Activated T-cell treated with anti-CD3 and anti-CD28 coated beads, Interleukin-2, amount 50 U/mL, for 4 hours (primary cell): ENCODE data around the gene PITHD1. TPM values are rescaled to one million over a fixed set of nuclear protein-coding genes. Genes with fewer than 3 reads are reported as not detected.
A peak's percentile ranks its signal among the peaks of the same experiment; 100 is the strongest.
"Not testable (repeated sequence)": the region's sequence is repeated elsewhere in the genome, so short reads cannot be mapped to it uniquely, and the experiment has no call there.

Source experiments
- ATAC-seq, 2 donors: fragments of 200-7000 bp; cut with Tn5 transposase; one replicate each; pipeline ENCODE4 v1.10.0; 2021
- DNase-seq: peaks from one replicate; pipeline ENCODE4 v3.0.0-alpha.2; 2020
- H3K27me3 Mint-ChIP-seq: one replicate; pipeline ENCODE4 v1.8.0; 2021; ENCODE audit warnings: low read depth, mixed read lengths
- H3K36me3 Mint-ChIP-seq: one replicate; pipeline ENCODE4 v1.8.0; 2022; ENCODE audit warnings: mixed read lengths; ENCODE audit not compliant: insufficient read depth
- H3K4me1 Mint-ChIP-seq: one replicate; pipeline ENCODE4 v1.8.0; 2021; ENCODE audit warnings: low read depth, mixed read lengths
- H3K4me3 Mint-ChIP-seq: one replicate; pipeline ENCODE4 v1.8.0; 2021; ENCODE audit warnings: mild to moderate bottlenecking, moderate library complexity, mixed read lengths
- H3K9me3 Mint-ChIP-seq: one replicate; pipeline ENCODE4 v1.8.0; 2021; ENCODE audit warnings: mixed read lengths
- total RNA-seq, 3 donors: library from RNA; stranded (reverse); gene quantifications; one replicate each; pipeline ENCODE4 v1.2.1, GENCODE V29; 2021

PITHD1 gene
- total RNA-seq, 3 donors from 2014 or later = 125 to 128 (median 126) TPM

DNA sequence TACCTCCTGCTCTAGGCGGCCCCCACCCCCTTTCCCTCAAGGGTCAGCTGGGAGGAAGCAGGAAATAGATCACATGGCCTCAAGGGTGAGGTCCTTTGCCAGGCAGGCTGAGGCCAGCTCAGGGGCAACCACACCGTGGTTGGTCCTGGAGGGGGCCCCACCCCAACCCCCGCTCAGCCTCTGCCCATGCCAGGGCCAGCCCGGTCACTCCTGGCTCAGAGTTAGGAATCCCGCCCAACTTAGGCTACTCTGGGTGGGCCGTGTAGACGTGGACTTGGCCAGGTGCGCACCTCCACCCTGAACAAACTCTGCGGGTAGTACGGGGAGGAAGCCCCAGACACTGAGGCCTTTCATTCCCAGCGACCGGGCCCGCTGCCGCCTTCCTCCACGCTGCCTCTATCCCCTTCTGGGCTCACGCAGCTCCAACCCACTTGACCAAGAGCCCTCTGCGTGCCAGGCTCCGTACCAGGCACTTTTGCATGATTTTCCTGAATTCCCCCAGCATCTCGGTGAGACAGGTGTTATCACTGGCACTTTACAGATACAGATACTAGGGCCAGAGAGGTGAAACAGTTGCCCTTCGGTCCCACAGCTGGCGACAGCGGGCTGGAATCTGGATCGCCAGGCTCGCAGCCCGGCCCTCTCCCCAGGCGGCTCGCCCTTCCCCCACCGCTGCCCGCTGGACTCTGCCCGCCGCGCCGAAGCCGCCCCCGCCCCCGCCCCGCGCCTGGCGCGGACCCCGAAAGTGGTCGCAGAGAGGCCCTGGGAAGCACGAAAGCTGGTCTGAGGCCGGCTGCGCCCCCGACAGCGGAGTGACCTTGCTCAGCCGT, 21.6 kb downstream of the PITHD1 start:
- H3K4me3 Mint-ChIP-seq = peak overlapping the region; percentile 91
- ATAC-seq (peak; percentile 3 to 4), DNase-seq (peak; percentile 18)
- peaks cover 16% of the 10 kb centered on the region for H3K4me1 Mint-ChIP-seq
- H3K27me3 Mint-ChIP-seq = no peaks in the 10 kb centered on the region
- H3K36me3 Mint-ChIP-seq = peaks cover 4% of the 10 kb centered on the region
- H3K9me3 Mint-ChIP-seq = no peaks in the 10 kb centered on the region

- ATAC-seq = peak; percentile 90 to 92
- Mint-ChIP-seq H3K36me3 (peaks cover 4% of the 10 kb centered on the region), H3K4me3 (peak within 1 kb of the TSS; percentile 91), H3K4me1 (peaks cover 16% of the 10 kb centered on the region), H3K27me3 (no peaks in the 10 kb centered on the region), H3K9me3 (no peaks in the 10 kb centered on the region)
- DNase-seq = peak; percentile 96
Observed at GRCh38 chr1:23800400-23801337, 22.5 kb downstream of the PITHD1 start, which contains the start of gene GALE. TSS of gene GALE (minus strand) at chr1:23800754. CDS start at chr1:23799007, 1,747 bp downstream.

DNA sequence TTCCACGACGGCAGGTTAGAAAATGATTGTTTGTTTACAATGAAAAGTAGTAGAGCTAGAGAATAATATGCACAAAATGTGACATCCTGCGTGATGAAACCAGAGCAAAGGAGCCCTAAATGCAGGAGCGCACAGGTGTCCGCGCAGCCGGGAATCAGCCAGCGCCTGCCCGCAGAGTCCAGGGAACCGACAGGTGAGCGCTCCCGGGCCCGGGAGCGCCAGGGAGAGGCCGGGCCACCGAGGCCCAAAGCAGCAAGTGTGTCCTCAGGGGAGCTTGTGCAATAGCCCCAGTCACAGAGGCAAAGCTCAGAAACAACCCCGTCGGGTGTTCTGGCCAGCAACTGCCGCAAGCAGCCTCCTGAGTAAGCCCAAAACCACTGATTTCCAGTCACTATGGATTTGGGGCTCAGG, 23.1 kb downstream of the PITHD1 start:
- peak overlapping the region; percentile 91 for H3K4me3 Mint-ChIP-seq
- H3K27me3 Mint-ChIP-seq = no peaks in the 10 kb centered on the region
- H3K36me3 Mint-ChIP-seq = peaks cover 4% of the 10 kb centered on the region
- ATAC-seq = no peak
- no peak for DNase-seq
- H3K9me3 Mint-ChIP-seq = no peaks in the 10 kb centered on the region
- H3K4me1 Mint-ChIP-seq = peaks cover 16% of the 10 kb centered on the region

- H3K27me3 Mint-ChIP-seq = no peaks in the 10 kb centered on the region
- DNase-seq (no peak), ATAC-seq (no peak)
- H3K4me3 Mint-ChIP-seq = peak overlapping the region; percentile 91
- H3K36me3 Mint-ChIP-seq = no peaks in the 10 kb centered on the region
- no peaks in the 10 kb centered on the region for H3K9me3 Mint-ChIP-seq
- peaks cover 16% of the 10 kb centered on the region for H3K4me1 Mint-ChIP-seq
Observed at GRCh38 chr1:23801876-23802275, 23.7 kb downstream of the PITHD1 start.

- peaks cover 16% of the 10 kb centered on the region for H3K4me1 Mint-ChIP-seq
- H3K27me3 Mint-ChIP-seq, H3K36me3 Mint-ChIP-seq, H3K9me3 Mint-ChIP-seq, H3K4me3 Mint-ChIP-seq, ATAC-seq, DNase-seq: not testable (repeated sequence)
Observed at GRCh38 chr1:23802809-23803342, 24.7 kb downstream of the PITHD1 start.

GRCh38 chr1:23803674-23804073, 25.5 kb downstream of the PITHD1 start:
- ATAC-seq (no peak), DNase-seq (no peak)
- Mint-ChIP-seq H3K36me3 (no peaks in the 10 kb centered on the region), H3K4me1 (peaks cover 16% of the 10 kb centered on the region), H3K4me3 (no peak overlapping the region), H3K27me3 (no peaks in the 10 kb centered on the region), H3K9me3 (no peaks in the 10 kb centered on the region)

DNA sequence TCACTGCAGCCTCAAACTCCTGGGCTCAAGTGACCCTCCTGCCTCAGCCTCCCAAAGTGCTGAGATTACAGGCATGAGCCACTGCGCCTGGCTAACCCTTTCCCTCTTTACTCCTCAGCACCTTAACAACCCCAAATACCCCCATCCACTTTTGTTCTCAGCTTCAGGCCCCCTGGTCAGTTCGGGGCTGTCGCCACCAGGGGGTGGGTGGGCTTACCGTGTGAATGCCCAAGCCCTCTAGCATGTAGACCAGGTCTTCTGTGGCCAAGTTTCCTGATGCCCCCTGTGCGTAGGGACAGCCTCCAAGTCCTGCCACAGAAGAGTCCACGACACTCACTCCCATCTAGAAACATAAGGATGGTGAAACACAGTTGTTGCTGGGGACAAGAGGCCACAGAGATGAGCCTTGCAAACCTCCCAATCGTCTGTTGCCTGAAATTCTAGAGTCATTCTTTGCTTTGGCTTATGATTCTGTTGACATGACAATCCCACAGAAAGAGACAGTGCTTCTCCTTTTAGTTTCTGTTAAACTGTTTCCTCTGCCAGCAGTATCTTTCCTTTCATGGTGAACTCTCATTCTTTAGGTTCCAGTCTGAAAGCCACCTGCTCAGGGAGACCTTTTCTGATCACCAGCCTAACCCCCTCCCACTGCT, 26.1 kb downstream of the PITHD1 start:
- no peak for ATAC-seq
- H3K4me3 Mint-ChIP-seq = no peak overlapping the region

GRCh38 chr1:23805025-23805424, 26.8 kb downstream of the PITHD1 start:
- Mint-ChIP-seq H3K4me1 (peaks cover 8% of the 10 kb centered on the region), H3K4me3 (no peak overlapping the region)
- no peak for DNase-seq

More for the DNA sequence above, 26.1 kb downstream of the PITHD1 start:
- H3K4me1 Mint-ChIP-seq = peaks cover 10% of the 10 kb centered on the region
- no peaks in the 10 kb centered on the region for H3K9me3 Mint-ChIP-seq
- no peak for DNase-seq
- H3K36me3 Mint-ChIP-seq = no peaks in the 10 kb centered on the region
- no peaks in the 10 kb centered on the region for H3K27me3 Mint-ChIP-seq

GRCh38 chr1:23806280-23806679, 28.1 kb downstream of the PITHD1 start:
- H3K4me3 Mint-ChIP-seq = no peak overlapping the region
- peaks cover 13% of the 10 kb centered on the region for H3K4me1 Mint-ChIP-seq
- DNase-seq (no peak), ATAC-seq (no peak)
- peaks cover 5% of the 10 kb centered on the region for H3K36me3 Mint-ChIP-seq
- no peaks in the 10 kb centered on the region for H3K27me3 Mint-ChIP-seq
- H3K9me3 Mint-ChIP-seq = no peaks in the 10 kb centered on the region

More at GRCh38 chr1:23805025-23805424, 26.8 kb downstream of the PITHD1 start:
- no peak for ATAC-seq
- Mint-ChIP-seq H3K9me3 (no peaks in the 10 kb centered on the region), H3K27me3 (no peaks in the 10 kb centered on the region), H3K36me3 (no peaks in the 10 kb centered on the region)

DNA sequence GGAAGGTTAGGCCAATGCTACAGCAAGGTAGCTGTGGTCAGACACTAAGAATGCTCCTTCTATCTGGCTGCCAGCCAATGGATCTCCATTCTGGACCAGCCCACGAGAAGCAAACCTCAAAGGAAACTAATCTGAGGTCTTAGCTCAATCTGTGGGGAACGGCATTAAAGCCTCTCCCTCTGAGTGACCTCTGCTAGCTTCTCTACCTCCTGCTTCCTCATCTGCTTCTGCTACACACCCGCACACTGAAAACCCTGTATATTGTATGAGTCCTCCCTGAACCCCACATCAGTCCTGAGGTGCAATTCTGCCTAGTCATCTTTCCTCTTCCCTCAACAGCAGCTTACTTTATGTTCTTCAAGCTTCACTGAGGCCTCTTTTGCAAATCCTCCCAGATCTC, 29.2 kb downstream of the PITHD1 start:
- Mint-ChIP-seq H3K4me3 (no peak overlapping the region), H3K36me3 (peaks cover 10% of the 10 kb centered on the region), H3K4me1 (peaks cover 10% of the 10 kb centered on the region), H3K27me3 (no peaks in the 10 kb centered on the region), H3K9me3 (no peaks in the 10 kb centered on the region)
- ATAC-seq (no peak), DNase-seq (no peak)

- Mint-ChIP-seq H3K36me3 (peaks cover 14% of the 10 kb centered on the region), H3K4me3 (no peak overlapping the region), H3K4me1 (peaks cover 10% of the 10 kb centered on the region), H3K9me3 (no peaks in the 10 kb centered on the region), H3K27me3 (no peaks in the 10 kb centered on the region)
- ATAC-seq = peak; percentile 94 to 95
- DNase-seq = peak; percentile 73
Observed at GRCh38 chr1:23809751-23810171, 31.5 kb downstream of the PITHD1 start.

- peaks cover 10% of the 10 kb centered on the region for H3K4me1 Mint-ChIP-seq
- H3K36me3 Mint-ChIP-seq = peaks cover 14% of the 10 kb centered on the region
Observed at GRCh38 chr1:23810818-23811540, 32.8 kb downstream of the PITHD1 start.

GRCh38 chr1:23814016-23814415, 35.8 kb downstream of the PITHD1 start:
- H3K9me3 Mint-ChIP-seq = no peaks in the 10 kb centered on the region
- ATAC-seq (no peak), DNase-seq (no peak)
- peaks cover 10% of the 10 kb centered on the region for H3K4me1 Mint-ChIP-seq
- H3K36me3 Mint-ChIP-seq = peaks cover 25% of the 10 kb centered on the region
- H3K4me3 Mint-ChIP-seq = no peak overlapping the region
- no peaks in the 10 kb centered on the region for H3K27me3 Mint-ChIP-seq

More at GRCh38 chr1:23810818-23811540, 32.8 kb downstream of the PITHD1 start:
- ATAC-seq = peak; percentile 68 to 81
- Mint-ChIP-seq H3K4me3 (no peak overlapping the region), H3K9me3 (no peaks in the 10 kb centered on the region), H3K27me3 (no peaks in the 10 kb centered on the region)
- peak; percentile 36 for DNase-seq
